Activated CD8-positive, alpha-beta memory T cell treated with anti-CD3 and anti-CD28 coated beads for 24 hours (primary cell): ENCODE results near the gene ZFX.

Experiments used
- DNase-seq: peaks from one replicate; pipeline ENCODE4 v3.0.0-alpha.2; 2020

ZFX gene

DNA sequence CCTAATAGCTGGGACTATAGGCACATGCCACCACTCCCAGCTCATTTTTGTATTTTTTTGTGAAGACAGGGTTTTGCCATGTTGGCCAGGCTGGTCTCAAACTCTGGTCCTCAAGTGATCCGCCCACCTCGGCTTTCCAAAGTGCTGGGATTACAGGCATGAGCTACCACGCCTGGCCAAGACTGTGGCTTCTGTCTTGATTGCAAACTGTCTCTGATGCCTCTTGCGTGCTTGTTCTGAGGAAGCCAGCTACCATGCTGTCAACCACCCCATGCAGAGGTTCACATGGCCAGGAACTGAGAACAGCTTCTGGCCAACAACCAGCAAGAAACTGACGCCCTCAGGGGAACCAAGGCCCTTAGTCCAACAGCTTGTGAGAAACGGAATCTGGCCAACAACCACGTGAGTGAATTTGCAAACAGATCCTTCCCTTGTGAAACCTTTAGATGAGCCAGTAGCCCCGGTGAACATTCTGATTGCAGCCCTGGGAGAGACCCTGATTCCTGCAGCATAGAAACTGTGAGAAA lies 93.2 kb downstream of the ZFX start:
- DNase-seq: no peak

DNA sequence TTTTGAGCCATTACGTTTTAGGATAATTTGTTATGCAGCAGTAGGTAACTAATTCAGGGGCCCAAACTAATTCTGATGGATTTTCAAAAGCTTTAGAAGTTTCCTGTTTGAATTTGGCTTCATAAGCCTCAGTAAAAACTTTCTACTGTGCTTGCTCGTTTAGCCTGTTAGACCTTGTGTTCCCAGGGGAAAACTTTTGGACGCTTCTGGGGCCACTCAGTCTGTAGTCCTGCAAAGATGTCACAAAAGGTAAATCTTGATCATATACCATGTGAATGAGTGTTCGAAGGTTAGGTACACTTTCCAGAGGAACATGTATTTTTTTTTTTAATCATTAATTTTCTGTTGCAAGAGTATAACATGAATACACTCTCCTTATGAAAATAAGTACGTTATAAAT lies 93.7 kb downstream of the ZFX start:
- no peak for DNase-seq

GRCh38 chrX:24243692-24244091 lies 94.2 kb downstream of the ZFX start:
- DNase-seq: no peak

GRCh38 chrX:24245202-24245601 lies 95.7 kb downstream of the ZFX start:
- no peak for DNase-seq

DNA sequence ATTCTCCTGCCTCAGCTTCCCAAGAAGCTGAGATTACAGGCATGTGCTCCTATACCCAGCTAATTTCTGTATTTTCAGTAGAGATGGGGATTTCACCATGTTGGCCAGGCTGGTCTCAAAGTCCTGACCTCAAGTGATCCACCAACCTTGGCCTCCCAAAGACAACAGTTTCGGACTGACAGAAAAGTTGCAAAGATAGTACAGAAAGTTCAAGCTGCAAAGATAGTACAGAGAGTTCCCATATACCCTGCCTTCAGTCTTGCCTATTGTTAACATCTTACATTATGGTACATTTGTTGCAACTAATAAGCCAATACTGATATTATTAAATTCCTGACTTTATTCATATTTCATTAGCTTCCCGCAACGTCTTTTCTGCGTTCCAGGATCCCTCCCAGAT lies 98.5 kb downstream of the ZFX start:
- DNase-seq: no peak

GRCh38 chrX:24253030-24253429 lies 103.5 kb downstream of the ZFX start:
- DNase-seq: no peak

DNA sequence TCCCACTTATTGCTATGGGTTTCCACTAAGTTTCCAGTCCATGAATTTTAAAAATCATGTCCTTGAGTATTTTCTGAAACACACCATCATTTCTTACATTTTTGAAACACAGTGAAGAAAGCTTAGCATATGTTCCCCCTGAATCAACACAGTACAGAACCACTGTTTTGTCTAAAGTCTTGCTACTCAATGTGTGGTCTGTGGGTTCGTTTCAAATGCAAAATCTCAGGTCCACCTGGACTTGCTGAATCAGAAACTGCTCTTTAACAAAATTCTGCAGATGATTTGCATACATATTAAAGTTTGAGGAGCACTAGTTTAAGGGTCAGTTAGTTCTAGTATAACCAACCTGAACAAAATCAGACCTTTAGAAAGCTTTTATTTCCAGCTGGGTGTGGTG lies 103.9 kb downstream of the ZFX start:
- DNase-seq: no peak

- DNase-seq: no peak
These were observed 107.5 kb downstream of the ZFX start for GRCh38 chrX:24257011-24257410.

DNA sequence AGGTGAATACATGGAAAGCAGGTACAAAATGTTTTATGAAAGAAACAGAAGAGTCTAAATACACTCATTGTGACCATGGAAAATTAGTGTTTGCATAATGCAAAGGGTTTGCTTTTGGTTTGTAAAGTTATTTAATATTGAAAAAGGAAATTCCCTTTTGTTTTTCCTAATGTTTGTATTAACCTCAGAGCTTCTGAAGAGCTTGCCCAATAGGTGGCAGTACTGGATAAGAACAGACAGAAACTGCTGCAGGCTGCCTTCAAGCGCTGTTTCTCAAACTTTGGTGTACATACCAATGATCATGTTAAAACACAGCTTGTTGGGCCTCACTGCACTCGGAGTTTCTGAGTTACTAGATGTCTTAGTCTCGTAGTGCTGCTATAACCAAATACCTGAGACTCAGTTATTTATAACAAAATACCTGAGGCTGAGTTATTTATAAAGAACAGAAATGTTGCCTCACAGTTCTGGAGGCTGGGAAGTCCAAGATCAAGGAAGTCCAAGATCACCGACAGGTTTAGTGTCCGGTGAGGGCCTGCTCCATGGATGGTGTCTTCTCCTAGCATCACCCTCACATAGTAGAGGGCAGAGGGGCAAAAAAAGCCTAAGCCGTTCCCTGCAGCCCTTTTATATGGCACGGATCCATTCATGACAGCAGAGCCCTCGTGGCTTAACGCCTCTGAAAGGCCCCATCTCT lies 110.2 kb downstream of the ZFX start:
- DNase-seq: no peak

GRCh38 chrX:24260842-24261550 lies 111.5 kb downstream of the ZFX start:
- no peak for DNase-seq

DNA sequence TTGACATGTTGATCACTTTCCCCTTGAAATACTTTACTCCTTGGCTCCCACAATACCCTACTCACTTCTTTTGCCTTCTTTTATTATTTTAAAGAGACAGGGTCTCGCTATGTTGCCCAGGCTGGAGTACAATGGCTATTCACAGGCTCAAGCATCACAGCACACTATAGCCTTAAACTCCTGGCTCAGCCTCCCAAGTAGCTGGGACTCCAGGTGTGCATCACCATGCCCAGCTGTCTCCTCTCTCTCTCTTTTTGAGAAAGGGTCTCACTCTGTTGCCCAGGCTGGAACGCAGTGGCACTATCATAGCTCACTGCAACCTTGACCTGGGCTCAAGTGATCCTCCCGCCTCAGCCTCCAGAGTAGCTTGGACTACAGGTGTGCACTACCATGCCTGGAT lies 112.8 kb downstream of the ZFX start:
- DNase-seq: no peak

DNA sequence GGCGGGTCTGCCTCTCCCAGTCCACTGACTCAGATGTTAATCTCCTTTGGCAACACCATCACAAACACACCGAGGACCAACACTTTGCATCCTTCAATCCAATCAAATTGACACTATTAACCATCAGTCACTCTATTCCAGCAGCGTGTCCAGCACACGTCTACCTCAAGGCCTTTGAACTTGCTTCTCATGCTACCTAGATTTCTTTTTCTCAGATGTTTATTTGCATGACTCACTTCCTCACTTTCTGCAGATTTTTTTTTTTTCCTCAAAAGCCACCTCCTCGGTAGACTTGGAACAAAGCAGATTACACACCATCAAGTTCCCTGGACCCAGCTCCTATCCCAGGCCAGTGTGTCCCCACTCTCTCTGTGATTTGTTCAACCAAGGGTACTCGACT lies 114.9 kb downstream of the ZFX start:
- no peak for DNase-seq
